ENCODE measurements around the gene ARNT2.

DNA sequence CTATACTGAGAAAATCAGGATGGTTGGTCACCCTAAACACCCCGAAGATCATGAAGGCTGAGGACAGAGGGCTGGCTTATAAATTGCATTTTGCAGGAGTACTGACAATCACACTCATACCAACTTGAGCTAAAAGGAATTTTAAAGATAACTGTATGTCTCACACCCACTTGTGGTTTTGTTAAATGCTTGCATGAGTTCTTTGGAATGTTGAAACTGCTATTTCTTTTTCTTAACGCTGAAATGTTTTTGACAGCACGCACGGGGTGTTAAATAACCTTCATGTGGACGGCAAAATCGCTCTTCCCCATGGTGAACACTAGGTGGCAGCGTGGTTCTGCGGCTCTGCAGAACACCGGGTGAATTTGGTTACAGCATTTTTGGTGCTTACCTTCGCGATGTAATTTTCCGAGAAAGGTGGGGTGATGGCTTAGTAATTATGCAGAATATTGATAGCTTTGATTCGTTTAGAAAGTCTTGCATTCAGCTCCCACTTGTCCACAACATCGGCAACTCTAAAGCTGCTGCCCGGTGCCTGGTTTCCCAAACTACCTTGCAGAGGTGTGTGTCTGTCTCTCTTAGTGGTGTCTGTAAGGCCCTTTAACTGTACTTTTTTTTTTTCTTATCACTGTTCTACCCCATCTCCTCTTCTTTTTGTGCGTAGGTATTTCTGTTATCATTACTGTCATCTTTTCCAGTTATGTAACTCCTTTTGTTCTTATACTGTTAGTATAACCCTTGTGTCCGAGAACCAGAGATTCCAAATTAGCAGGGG, 51.7 kb downstream of the ARNT2 start:
- TF ChIP-seq, protein P1, sequence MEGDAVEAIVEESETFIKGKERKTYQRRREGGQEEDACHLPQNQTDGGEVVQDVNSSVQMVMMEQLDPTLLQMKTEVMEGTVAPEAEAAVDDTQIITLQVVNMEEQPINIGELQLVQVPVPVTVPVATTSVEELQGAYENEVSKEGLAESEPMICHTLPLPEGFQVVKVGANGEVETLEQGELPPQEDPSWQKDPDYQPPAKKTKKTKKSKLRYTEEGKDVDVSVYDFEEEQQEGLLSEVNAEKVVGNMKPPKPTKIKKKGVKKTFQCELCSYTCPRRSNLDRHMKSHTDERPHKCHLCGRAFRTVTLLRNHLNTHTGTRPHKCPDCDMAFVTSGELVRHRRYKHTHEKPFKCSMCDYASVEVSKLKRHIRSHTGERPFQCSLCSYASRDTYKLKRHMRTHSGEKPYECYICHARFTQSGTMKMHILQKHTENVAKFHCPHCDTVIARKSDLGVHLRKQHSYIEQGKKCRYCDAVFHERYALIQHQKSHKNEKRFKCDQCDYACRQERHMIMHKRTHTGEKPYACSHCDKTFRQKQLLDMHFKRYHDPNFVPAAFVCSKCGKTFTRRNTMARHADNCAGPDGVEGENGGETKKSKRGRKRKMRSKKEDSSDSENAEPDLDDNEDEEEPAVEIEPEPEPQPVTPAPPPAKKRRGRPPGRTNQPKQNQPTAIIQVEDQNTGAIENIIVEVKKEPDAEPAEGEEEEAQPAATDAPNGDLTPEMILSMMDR (IDR thresholded peaks at IDR 0.05) = peak in 5 of 7 experiments; percentile 82 to 88 (median 85)
- TF ChIP-seq POLR2A (IDR thresholded peaks at IDR 0.05) (no peak), EP300 (IDR thresholded peaks at IDR 0.05) (no peak)
